HG03066 (cell line): ENCODE data around the gene SEC23IP.

Source experiments
- ATAC-seq: cut with Tn5 transposase; IDR thresholded peaks from one replicate; pipeline ENCODE4 v1.9.1; 2021; ENCODE audit warnings: low read depth; ENCODE audit not compliant: unreplicated experiment

Gene SEC23IP

GRCh38 chr10:119931871-119932270, 39.3 kb downstream of the SEC23IP start:
- ATAC-seq, result no peak

GRCh38 chr10:119932631-119933030, 40.1 kb downstream of the SEC23IP start:
- no peak for ATAC-seq

DNA sequence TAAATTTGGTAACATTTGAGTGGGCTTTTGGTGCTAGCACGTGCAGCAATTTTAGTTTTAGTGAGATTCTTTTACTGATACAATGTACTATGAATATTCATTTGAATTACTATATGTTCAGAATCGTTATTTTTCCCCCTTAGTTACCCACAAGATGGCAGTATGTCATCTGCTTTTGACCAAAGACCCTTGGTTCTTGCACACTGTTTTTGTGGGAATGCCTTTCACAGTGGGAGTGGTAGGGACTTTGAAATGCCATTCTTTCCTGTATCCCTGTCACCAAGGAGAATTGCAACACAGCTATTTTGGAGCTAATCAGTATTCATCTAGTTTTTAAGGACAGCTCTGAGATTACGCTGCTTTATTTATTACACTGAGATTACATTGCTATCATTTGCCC, 40.6 kb downstream of the SEC23IP start:
- no peak for ATAC-seq

- ATAC-seq, result no peak
Measured at GRCh38 chr10:119940487-119940886, 48.0 kb downstream of the SEC23IP start.

DNA sequence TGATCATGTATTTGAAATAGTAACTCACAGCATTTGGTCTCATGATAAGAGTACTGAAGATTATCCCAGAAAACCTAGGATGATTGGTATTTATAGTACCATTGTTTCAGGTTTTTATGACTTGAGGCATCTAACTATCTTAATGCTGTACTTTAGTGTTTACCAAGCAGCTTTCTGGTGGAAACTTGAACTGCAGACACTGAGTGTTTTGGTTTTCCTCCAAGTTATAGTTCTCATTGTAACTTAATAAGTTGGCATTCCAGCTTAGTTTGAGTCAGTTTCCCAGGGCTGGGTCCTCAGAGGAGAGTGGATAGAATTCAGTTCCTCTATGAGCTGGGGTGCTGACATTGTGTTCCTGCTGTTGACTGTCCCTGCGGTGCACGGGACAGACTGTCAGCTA, 50.4 kb downstream of the SEC23IP start:
- ATAC-seq, result no peak

GRCh38 chr10:119945805-119946204, 53.3 kb downstream of the SEC23IP start:
- no peak for ATAC-seq

GRCh38 chr10:119947300-119947699, 54.8 kb downstream of the SEC23IP start:
- ATAC-seq, result no peak

DNA sequence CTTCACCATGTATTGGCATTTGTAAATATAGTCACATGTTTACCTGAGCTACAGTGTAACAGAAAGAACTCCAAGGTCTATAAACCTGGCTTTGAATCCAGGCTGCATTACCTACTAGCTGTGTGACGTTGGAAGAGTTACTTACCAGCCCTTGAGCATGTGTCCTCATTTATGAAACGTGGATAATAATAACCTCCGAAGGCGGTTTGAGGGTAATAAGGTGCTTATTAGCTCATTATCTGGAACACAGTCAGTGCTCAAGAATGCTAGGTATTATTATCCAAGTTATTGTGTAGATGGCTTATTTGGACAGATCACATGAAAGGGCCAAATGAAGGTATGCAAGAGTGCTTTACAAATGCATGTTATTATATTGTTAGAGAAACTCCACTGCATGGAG, 64.9 kb downstream of the SEC23IP start:
- ATAC-seq, result no peak

- no peak for ATAC-seq
Measured at GRCh38 chr10:119962837-119963236, 70.3 kb downstream of the SEC23IP start.

GRCh38 chr10:119967066-119967465, 74.5 kb downstream of the SEC23IP start:
- no peak for ATAC-seq

DNA sequence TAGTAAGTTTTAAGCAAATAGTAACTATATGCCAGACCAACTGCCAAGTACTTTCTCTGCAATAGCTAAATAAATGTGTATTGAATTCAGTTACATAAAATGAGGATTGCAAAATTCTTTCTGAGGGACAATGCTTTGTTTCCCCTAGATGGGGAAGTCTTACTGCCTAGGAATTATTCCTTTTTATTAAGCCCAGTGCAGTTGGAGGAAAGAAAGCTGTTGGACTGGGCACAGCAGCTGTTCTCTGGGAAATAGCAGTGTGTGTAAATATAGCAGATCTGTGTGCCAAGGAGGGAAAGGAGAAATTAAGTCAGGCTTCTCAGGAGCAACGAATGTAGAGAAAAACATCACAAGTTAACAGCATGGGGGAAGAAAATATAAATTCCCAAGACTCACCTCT, 77.1 kb downstream of the SEC23IP start:
- ATAC-seq, result no peak

GRCh38 chr10:119970107-119970506, 77.6 kb downstream of the SEC23IP start:
- no peak for ATAC-seq

DNA sequence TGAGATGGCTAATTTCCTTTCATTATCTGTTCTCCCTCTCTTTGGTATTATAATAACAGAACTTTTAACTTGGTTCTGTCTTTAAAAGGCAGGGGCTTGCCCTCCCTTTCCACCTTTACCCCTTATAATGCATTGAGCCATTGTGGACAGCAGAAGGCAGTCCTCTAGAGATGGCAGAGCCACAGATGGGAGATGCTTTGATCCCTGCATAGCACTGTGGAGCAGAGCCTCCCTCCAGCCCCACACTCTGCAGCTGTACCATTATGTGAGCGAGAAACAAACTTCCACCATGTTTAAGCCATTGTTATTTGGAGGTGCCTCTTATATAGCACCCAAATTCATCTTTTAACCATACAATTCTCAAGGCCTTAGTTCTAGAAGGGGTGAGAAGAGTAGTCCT, 78.4 kb downstream of the SEC23IP start:
- ATAC-seq, result no peak

- ATAC-seq, result no peak
Measured at GRCh38 chr10:119973281-119973680, 80.8 kb downstream of the SEC23IP start.

DNA sequence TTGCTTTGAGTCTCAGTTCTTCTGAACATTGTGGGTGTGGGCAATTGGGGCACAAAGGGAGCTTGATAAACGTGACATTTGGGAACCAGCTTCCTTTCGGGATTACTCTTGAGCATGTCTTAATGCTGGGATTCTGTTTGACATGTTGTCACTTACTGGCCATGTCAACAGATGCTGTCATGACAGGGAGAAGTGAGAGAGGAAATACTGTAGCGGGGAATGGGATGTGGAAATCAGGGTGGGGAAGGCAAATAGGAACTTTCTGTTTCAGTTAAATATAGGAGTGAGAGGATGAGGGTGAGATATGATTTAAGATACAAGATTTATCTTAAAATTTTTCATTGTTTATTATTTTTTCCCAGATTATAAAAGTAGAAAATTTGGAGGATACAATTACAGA, 83.9 kb downstream of the SEC23IP start:
- no peak for ATAC-seq

DNA sequence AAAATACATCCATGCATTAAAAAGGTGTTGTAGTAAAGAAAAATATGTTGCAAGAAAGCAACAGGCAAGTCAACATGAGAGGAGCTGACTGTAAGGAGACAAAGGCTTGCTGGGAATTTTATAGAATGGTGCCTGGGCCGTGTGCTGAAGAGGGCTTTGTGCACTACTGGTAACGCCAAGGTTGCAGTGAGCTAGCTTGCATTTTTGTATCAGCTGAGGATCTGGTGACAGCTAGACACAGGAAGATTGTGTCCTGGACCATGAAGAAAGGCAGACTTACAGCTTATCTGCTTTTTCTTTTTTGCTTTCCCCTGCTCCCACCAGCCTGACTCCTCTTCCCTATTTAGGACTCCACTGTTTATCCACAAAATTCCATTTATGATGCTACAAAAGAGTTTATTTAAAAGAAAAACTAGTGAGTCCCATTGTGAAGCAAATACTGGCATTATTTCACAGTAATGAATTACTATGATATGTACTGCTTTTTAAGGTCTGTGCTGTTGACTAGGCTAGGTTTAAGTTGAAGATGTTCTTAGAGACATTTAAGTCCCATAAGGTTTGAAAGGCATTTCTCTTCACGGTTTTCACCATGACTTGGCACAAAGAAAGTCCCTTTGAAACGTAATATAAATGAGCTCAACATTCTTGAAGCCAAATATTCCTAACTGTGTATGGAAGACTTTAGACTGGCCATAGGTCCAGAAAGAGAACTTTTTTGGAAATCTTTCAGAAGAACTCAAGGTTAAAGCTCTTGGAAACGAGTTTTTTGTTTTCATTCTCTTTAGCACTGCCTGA, 88.6 kb downstream of the SEC23IP start:
- ATAC-seq, result no peak

DNA sequence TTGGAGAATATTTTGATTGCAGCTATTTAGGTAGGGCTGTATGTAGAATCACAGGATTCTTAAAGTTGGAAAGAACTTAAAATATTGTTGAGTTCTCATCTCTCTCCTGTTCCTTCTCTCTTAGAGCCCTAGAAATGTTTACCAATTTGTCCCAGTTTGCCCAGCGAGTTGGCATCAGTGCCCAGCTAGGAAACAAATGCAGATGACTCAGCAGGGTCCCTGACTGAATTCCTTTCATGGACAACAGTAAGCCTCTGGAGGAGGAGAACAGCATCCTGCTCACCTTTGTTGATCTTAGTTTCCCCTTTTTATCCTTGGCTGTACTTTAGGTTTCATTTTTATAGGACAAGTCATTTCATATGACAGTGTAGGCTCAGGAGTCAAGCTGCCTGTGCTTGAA, 89.3 kb downstream of the SEC23IP start:
- ATAC-seq, result no peak

DNA sequence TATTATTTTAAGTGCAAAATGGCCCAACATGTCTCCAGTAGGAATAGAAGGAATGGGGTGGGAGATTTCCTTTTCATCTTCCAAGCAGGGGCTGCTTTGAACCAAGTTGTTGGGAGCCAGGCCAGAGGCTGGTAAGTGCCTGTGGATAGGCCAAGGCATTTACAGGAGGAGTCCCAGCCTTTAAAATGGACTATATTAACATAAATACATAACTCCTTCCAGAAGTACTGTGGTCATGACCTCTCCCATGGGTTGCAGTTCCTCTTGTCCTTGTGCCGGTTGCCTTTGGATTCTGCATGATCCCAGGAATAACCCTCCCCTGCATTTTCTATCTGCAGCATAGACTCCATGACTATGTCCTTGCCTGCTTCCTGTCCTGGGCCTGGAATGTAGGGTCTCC, 95.8 kb downstream of the SEC23IP start:
- no peak for ATAC-seq

- no peak for ATAC-seq
Measured at GRCh38 chr10:119989966-119990365, 97.4 kb downstream of the SEC23IP start.

DNA sequence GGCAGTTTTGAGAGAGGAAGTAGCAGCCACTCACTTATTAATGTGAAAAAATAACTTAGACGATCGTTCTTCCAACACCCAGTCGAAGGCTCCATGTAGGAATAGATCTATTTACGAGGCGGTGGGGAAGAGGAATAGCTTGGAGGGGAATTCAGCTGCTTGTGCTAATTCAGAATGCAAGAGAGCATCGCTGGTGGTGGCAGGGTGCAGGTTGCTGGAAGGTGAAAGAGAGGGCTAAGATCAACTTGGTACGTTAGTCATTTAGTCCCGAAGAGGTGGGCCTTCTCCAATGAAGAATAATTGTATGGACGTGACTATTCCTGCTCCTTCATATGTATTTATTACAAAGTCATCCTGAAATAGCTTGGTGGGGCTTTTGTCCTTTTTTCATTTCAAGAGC, 98.5 kb downstream of the SEC23IP start:
- no peak for ATAC-seq

GRCh38 chr10:119991816-119992215, 99.3 kb downstream of the SEC23IP start:
- ATAC-seq, result no peak
